Pancreas (tissue), 10 donors: ENCODE data around the gene FRMD4A. TPM values are rescaled to one million over a fixed set of nuclear protein-coding genes. Genes with fewer than 3 reads are reported as not detected.
"Not testable (repeated sequence)": the region's sequence is repeated elsewhere in the genome, so short reads cannot be mapped to it uniquely, and the experiment has no call there.

Experiments used
- ATAC-seq, 4 donors: fragments of 200-7000 bp; cut with Tn5 transposase; one replicate each; pipeline versions ENCODE4 v1.8.0 to v1.9.1; 2020; ENCODE audit warnings: mild to moderate bottlenecking in 4 of 4, moderate library complexity in 4 of 4
- DNase-seq, 6 donors: peaks; one replicate each; pipeline ENCODE4 v3.0.0-alpha.2; 2020
- FAIRE-seq: peaks from 2 replicates; lab custom pipeline; 2012; peaks lifted over from hg19 to GRCh38; lab: Jason Lieb, UNC
- H3K27ac ChIP-seq, 4 donors: fragments of 200-600 bp; sonication (generic); 1 replicate in 3 of 4; 2 replicates in 1 of 4; pipeline versions ENCODE4 v1.5.0 to v1.8.0; 2020
- H3K27me3 ChIP-seq, 4 donors: fragments of 200-600 bp; one replicate each; pipeline ENCODE4 v1.8.0; 2021
- H3K36me3 ChIP-seq, 3 donors: fragments of 200-600 bp; sonication (generic) in 1 of 3; one replicate each; pipeline versions ENCODE4 v1.5.0 to v1.8.0; 2020 to 2021
- H3K4me1 ChIP-seq, 3 donors: fragments of 200-600 bp; one replicate each; pipeline ENCODE4 v1.8.0; 2021
- H3K4me3 ChIP-seq, 4 donors: fragments of 200-600 bp; sonication (generic) in 2 of 4; one replicate each; pipeline versions ENCODE4 v1.5.0 to v1.8.0; 2020 to 2021
- H3K9me3 ChIP-seq, 4 donors: fragments of 200-600 bp; one replicate each; pipeline ENCODE4 v1.8.0; 2021
- WGBS, 2 donors: extraction: QIAGEN DNeasy Blood & Tissue Kit; methylation state at CpG; one replicate each; pipeline ENCODE4 v1.1.7; 2013; 5-methylcytosine and 5-hydroxymethylcytosine counted together
- intact Hi-C, 3 donors: fragments of 100-400 bp; cut with DNase I; formaldehyde crosslinking; loops; one replicate each; pipeline versions ENCODE4 v1.11.1 to v1.14.2; 2022
- polyA plus RNA-seq, 2 donors: library from polyadenylated mRNA; stranded (reverse); fragments of 200-250 nt; gene quantifications; one replicate each; pipeline ENCODE4 v1.2.3, GENCODE V29; 2013
- total RNA-seq, 6 donors: library from RNA; stranded (reverse); fragmentation: NEBNext Ultra II Directional in 4 of 6; extraction: Animal tissue kit (Norgen Biotek cat#: 25700) in 4 of 6; gene quantifications; one replicate each; pipeline versions ENCODE4 v1.2.1 to v1.2.4, GENCODE V29; 2021 to 2023
- TF ChIP-seq, protein P1 (sequence below), 4 donors: fragments of 200-600 bp; sonication (generic) in 3 of 4; IDR thresholded peaks; one replicate each; pipeline versions ENCODE4 v1.5.0 to v1.8.0; 2021; ENCODE audit warnings: antibody characterized with exemption in 4 of 4
- donor health status: healthy with polysubstance abuse.
- donor health status: DM: no; HTN: no; CAD: no; lungs with moderate emphysema.
- donor health status: DM: no; HTN: no; CAD: no.
- donor health status: control.
- donor health status: control.
- donor health status: Bipolar disorder and iron deficiency.
- donor health status: DM: yes; HTN: yes; CAD: no.
- donor health status: DM: no; HTN: no; CAD: no.
- donor health status: DM: no; HTN: no; CAD: no.
- donor health status: DM: yes; HTN: yes; CAD: no.

FRMD4A gene
- total and polyA plus RNA-seq, 8 donors = 13.5 to 27.5 (median 18.7) TPM

DNA sequence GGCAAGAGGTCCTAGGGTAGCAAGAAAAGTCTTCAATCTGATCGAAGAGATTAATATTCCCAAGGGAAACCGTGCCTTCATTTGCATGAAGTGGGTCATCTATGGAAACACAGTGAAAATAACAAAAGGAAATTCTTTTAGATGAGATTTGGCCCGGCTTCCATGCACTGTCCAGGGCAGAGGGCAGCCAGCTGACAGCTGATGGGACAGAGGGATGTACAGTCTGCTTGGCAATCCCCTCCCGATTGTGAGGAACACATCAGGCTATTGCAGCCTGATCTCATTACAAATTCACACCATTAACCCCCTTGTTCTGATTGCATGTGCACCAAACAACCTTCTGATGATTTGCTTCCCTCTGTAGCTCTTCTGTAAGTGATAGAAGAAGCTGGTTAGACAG is 105.3 kb downstream of the FRMD4A start:
- Histone ChIP-seq H3K27me3 (no peaks in the 10 kb centered on the region), H3K4me3 (no peak overlapping the region), H3K36me3 (no peaks in the 10 kb centered on the region), H3K27ac (no peak overlapping the region), H3K4me1 (peaks cover 0 to 8% (median 0%) of the 10 kb centered on the region in 3 donors), H3K9me3 (no peaks in the 10 kb centered on the region)
- FAIRE-seq (no peak), DNase-seq (no peak), ATAC-seq (no peak)
- TF ChIP-seq, protein P1, sequence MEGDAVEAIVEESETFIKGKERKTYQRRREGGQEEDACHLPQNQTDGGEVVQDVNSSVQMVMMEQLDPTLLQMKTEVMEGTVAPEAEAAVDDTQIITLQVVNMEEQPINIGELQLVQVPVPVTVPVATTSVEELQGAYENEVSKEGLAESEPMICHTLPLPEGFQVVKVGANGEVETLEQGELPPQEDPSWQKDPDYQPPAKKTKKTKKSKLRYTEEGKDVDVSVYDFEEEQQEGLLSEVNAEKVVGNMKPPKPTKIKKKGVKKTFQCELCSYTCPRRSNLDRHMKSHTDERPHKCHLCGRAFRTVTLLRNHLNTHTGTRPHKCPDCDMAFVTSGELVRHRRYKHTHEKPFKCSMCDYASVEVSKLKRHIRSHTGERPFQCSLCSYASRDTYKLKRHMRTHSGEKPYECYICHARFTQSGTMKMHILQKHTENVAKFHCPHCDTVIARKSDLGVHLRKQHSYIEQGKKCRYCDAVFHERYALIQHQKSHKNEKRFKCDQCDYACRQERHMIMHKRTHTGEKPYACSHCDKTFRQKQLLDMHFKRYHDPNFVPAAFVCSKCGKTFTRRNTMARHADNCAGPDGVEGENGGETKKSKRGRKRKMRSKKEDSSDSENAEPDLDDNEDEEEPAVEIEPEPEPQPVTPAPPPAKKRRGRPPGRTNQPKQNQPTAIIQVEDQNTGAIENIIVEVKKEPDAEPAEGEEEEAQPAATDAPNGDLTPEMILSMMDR (IDR thresholded peaks at IDR 0.05) = no peak
- intact Hi-C loops = no loop called here
- 80 to 89% methylated on average over 4 of the region's 4 CpGs for WGBS, 2 donors

GRCh38 chr10:14220026-14220425 is 110.7 kb downstream of the FRMD4A start:
- ATAC-seq (no peak), DNase-seq (no peak), FAIRE-seq (no peak)
- intact Hi-C loops = no loop called here
- no peaks in the 10 kb centered on the region for H3K4me1 ChIP-seq
- no peak overlapping the region for H3K27ac ChIP-seq
- 84 to 85% methylated on average over 7 of the region's 7 CpGs for WGBS, 2 donors
- H3K4me3 ChIP-seq = no peak overlapping the region
- TF ChIP-seq, protein P1 (IDR thresholded peaks at IDR 0.05) = no peak
- no peaks in the 10 kb centered on the region for H3K27me3 ChIP-seq
- H3K9me3 ChIP-seq = no peaks in the 10 kb centered on the region
- no peaks in the 10 kb centered on the region for H3K36me3 ChIP-seq

DNA sequence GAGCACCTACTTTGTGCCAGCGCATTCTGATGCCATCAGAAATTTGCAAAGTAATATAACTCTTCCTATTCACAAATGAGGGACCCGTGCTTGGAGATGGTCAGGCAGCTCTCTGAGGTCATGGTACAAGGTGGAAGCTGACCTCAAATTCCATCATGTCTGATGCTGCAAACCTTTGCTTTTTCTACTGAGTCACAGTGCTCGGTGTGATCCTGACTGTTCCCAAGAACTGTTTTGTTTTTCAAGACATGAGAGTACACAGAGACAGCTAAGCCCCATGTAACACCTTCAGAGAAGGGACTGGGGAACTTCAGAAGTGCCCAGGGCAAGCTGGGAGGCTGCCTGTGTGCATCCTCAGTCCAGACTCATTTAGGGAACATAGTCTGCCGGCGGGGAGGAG is 111.3 kb downstream of the FRMD4A start:
- ATAC-seq (no peak), DNase-seq (no peak), FAIRE-seq (no peak)
- no peaks in the 10 kb centered on the region for H3K9me3 ChIP-seq
- no peaks in the 10 kb centered on the region for H3K27me3 ChIP-seq
- no peak overlapping the region for H3K27ac ChIP-seq
- 91 to 93% methylated on average over 5 of the region's 5 CpGs for WGBS, 2 donors
- intact Hi-C loops = no loop called here
- no peak overlapping the region for H3K4me3 ChIP-seq
- TF ChIP-seq, protein P1 (IDR thresholded peaks at IDR 0.05) = no peak
- no peaks in the 10 kb centered on the region for H3K36me3 ChIP-seq
- no peaks in the 10 kb centered on the region for H3K4me1 ChIP-seq

- WGBS, 2 donors = 86 to 89% methylated on average over 7 of the region's 7 CpGs
- H3K9me3 ChIP-seq = no peaks in the 10 kb centered on the region
- H3K27ac ChIP-seq = no peak overlapping the region
- ATAC-seq (no peak), FAIRE-seq (no peak), DNase-seq (no peak)
- no peaks in the 10 kb centered on the region for H3K36me3 ChIP-seq
- TF ChIP-seq, protein P1 (IDR thresholded peaks at IDR 0.05) = no peak
- H3K27me3 ChIP-seq = no peaks in the 10 kb centered on the region
- no peak overlapping the region for H3K4me3 ChIP-seq
- no peaks in the 10 kb centered on the region for H3K4me1 ChIP-seq
- intact Hi-C loops = no loop called here
These were observed 115.1 kb downstream of the FRMD4A start for GRCh38 chr10:14215641-14216040.

DNA sequence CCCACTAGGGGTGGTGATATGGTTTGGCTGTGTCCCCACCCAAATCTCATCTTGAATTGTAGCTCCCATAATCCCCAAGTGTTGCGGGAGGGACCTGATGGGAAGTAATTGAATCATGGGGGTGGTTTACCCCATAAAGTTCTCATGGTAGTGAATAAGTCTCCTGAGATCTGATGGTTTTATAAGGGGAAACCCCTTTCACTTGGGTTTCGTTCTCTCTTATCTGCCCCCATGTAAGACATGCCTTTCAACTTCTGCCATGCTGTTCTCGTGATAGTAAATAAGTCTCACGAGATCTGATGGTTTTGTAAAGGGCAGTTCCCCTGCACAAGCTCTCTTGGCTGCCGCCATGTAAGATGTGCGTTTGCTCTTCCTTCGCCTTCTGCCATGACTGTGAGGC is 117.0 kb downstream of the FRMD4A start:
- H3K27ac ChIP-seq, H3K36me3 ChIP-seq, H3K4me1 ChIP-seq, FAIRE-seq, H3K4me3 ChIP-seq, DNase-seq, ATAC-seq, H3K27me3 ChIP-seq, intact Hi-C loops, H3K9me3 ChIP-seq: not testable (repeated sequence)
- 82 to 84% methylated on average over 7 of the region's 7 CpGs for WGBS, 2 donors
